SK-N-SH treated with all-trans-retinoic acid at 6 μM for 48 hours (cell line): ENCODE results near the gene TUBGCP5.

Experiments
- BACH2 ChIP-seq: fragments of 250-450 bp; sonication (Bioruptor Pico); IDR thresholded peaks from 2 replicates; pipeline ENCODE4 v1.9.0; 2021; ENCODE audit warnings: mild to moderate bottlenecking, borderline replicate concordance
- ESRRG ChIP-seq: fragments of 250-450 bp; sonication (Bioruptor Pico); IDR thresholded peaks from 2 replicates; pipeline ENCODE4 v1.6.1; 2021; ENCODE audit warnings: mild to moderate bottlenecking
- PATZ1 ChIP-seq: fragments of 250-450 bp; sonication (Bioruptor Pico); IDR thresholded peaks from 2 replicates; pipeline ENCODE4 v1.8.0; 2020; ENCODE audit warnings: mild to moderate bottlenecking, moderate library complexity, borderline replicate concordance
- ZFP3 ChIP-seq: fragments of 250-450 bp; sonication (Bioruptor Pico); IDR thresholded peaks from 2 replicates; pipeline ENCODE4 v1.5.0; 2020; ENCODE audit warnings: mild to moderate bottlenecking, moderate library complexity
- ZNF565 ChIP-seq: fragments of 450-650 bp; formaldehyde crosslinking; conservative IDR thresholded peaks from 2 replicates; pipeline ENCODE4 v1.5.0; 2020; ENCODE audit warnings: low read depth, mild to moderate bottlenecking, moderate library complexity

DNA sequence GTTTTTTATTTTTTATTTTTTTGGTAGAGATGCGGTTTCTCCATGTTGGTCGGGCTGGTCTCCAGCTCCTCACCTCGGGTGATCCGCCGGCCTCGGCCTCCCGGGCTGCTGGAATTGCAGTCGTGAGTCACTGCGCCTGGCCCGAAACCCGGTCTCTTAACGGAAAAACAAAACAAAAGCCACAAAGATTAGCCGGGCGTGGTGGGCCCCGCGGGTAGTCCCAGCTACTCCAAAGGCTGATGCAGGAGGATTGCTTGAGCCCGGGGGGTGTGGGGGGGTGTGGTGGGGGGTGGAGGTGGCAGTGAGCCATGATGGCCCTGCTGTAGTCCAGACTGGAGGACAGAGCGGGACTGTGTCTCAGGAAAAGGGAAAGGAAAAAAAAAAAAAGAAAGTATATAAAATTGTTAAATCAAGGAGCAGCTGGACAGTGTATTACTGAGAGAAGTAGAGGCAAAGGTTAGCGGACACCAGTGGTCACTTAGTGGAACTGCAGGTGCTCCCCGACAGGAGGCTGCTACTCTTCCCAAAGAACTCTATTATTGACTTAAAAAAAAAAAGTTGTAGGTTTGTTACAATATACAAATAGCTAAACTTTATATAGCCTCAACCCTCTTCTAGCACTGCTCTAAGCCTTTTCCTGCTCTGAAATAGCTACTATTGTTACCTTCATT, 30.3 kb upstream of the TUBGCP5 start:
- TF ChIP-seq PATZ1 (CRISPR knock-in tag) (no peak), ZFP3 (CRISPR knock-in tag) (no peak), ZNF565 (CRISPR knock-in tag) (no peak), ESRRG (CRISPR knock-in tag) (no peak), BACH2 (CRISPR knock-in tag) (no peak)
